Astrocyte (in vitro differentiated cells and primary cell): ENCODE measurements around the gene POLR2I. TPM values are rescaled to one million over a fixed set of nuclear protein-coding genes. Genes with fewer than 3 reads are reported as not detected.

ENCODE experiments used
- DNase-seq: peaks from one replicate; pipeline ENCODE4 v3.0.0-alpha.2; 2010; ENCODE audit warnings: low read depth
- FAIRE-seq: peaks from 2 replicates; lab custom pipeline; 2011; peaks lifted over from hg19 to GRCh38; lab: Jason Lieb, UNC
- H2AFZ ChIP-seq: 2 replicates; pipeline ENCODE4 v1.6.0; 2012; ENCODE audit warnings: low read depth, low read length, inconsistent platforms
- H3K27ac ChIP-seq: 2 replicates; pipeline ENCODE4 v1.5.1; 2011; ENCODE audit warnings: low read depth, low read length, inconsistent platforms
- H3K27me3 ChIP-seq: 2 replicates; pipeline ENCODE4 v1.6.0; 2011; ENCODE audit warnings: low read length, inconsistent platforms; ENCODE audit not compliant: insufficient read depth
- H3K36me3 ChIP-seq: 2 replicates; pipeline ENCODE4 v1.5.1; 2011; ENCODE audit warnings: low read length, inconsistent platforms; ENCODE audit not compliant: insufficient read depth
- H3K4me1 ChIP-seq: 2 replicates; pipeline ENCODE4 v1.5.1; 2011; ENCODE audit warnings: low read length, inconsistent platforms; ENCODE audit not compliant: insufficient read depth
- H3K4me2 ChIP-seq: 2 replicates; pipeline ENCODE4 v1.6.0; 2012; ENCODE audit warnings: low read length, inconsistent platforms
- H3K4me3 ChIP-seq: 2 replicates; pipeline ENCODE4 v1.5.1; 2011; ENCODE audit warnings: low read depth, mild to moderate bottlenecking, low read length, inconsistent platforms; ENCODE audit not compliant: insufficient read depth
- H3K79me2 ChIP-seq: 2 replicates; pipeline ENCODE4 v1.6.0; 2012; ENCODE audit warnings: mild to moderate bottlenecking, low read length, inconsistent platforms; ENCODE audit not compliant: insufficient read depth
- H3K9ac ChIP-seq: 2 replicates; pipeline ENCODE4 v1.6.0; 2012; ENCODE audit warnings: mild to moderate bottlenecking, low read length, inconsistent platforms
- H3K9me3 ChIP-seq: 2 replicates; pipeline ENCODE4 v1.5.1; 2012; ENCODE audit warnings: low read depth, mild to moderate bottlenecking, low read length, inconsistent platforms; ENCODE audit not compliant: insufficient read depth
- H4K20me1 ChIP-seq: 2 replicates; pipeline ENCODE4 v1.6.0; 2012; ENCODE audit warnings: low read length, inconsistent platforms; ENCODE audit not compliant: insufficient read depth
- H3K27ac Mint-ChIP-seq: one replicate; pipeline ENCODE4 v1.8.0; 2021; ENCODE audit warnings: mild to moderate bottlenecking, mixed read lengths; ENCODE audit not compliant: unreplicated experiment
- H3K27me3 Mint-ChIP-seq: one replicate; pipeline ENCODE4 v1.8.0; 2021; ENCODE audit warnings: low read depth, mixed read lengths; ENCODE audit not compliant: unreplicated experiment
- H3K36me3 Mint-ChIP-seq: one replicate; pipeline ENCODE4 v1.8.0; 2021; ENCODE audit warnings: low read depth, mixed read lengths; ENCODE audit not compliant: unreplicated experiment
- H3K4me1 Mint-ChIP-seq: one replicate; pipeline ENCODE4 v1.8.0; 2021; ENCODE audit warnings: low read depth, mixed read lengths; ENCODE audit not compliant: unreplicated experiment
- H3K4me3 Mint-ChIP-seq: one replicate; pipeline ENCODE4 v1.8.0; 2021; ENCODE audit warnings: mild to moderate bottlenecking, moderate library complexity, mixed read lengths; ENCODE audit not compliant: unreplicated experiment
- H3K9me3 Mint-ChIP-seq: one replicate; pipeline ENCODE4 v1.8.0; 2021; ENCODE audit warnings: mild to moderate bottlenecking, mixed read lengths; ENCODE audit not compliant: unreplicated experiment
- EZH2 ChIP-seq: IDR thresholded peaks from 2 replicates; pipeline ENCODE4 v1.6.1; 2012; ENCODE audit warnings: mild to moderate bottlenecking, low read length, inconsistent platforms; ENCODE audit not compliant: insufficient read depth
- total RNA-seq: library from RNA; stranded (reverse); gene quantifications from 2 replicates; pipeline ENCODE4 v1.2.1, GENCODE V29; 2021
- TF ChIP-seq, protein P1 (sequence below): IDR thresholded peaks from 2 replicates; pipeline ENCODE4 v1.5.1; 2011; ENCODE audit warnings: low read depth, mild to moderate bottlenecking, inconsistent platforms, low read length, moderate library complexity; ENCODE audit not compliant: insufficient read depth

Gene POLR2I
- total RNA-seq, 1 donor from 2014 or later: 65.1 TPM

DNA sequence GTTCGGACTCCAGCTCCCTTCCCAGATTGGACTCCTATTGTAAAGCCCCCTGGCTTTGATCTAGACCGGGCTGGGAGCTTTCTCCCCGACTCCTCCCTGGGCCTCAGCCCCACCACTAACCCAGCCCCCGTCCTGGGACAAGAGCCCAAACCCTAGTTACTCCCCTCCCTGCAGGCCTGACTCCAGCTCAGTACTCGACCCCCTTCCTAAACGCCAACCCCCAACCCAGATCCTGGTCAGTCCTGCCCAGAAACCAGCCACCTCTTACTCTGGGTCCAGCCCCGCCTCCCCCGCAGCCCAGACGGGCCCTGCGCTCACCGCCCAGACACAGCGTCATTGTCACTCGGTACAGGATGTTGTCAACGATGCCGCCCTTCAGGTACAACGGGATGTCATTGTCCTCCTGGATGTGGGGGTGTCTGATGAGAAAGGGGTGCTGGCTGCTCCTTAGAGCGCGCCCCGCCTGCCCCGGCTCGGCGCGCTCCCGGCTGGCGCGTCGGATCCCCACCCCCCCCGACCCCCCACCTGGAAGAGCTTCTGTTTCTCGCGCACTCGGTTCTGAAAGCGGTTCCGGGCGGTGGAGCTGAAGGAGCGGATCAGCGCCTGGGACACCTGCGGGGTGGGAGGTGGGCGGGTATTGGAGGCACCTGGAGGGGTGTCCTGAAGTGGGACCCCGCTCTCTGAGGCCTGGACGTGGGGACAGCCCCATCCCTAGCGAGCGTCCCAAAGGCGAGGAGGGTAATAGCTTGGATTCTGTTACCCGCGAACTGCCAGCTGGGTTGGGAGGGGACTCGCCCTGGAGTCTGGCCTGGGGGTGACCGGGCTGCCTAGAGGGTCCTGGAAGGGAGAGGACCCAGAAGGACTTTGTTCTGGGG lies 36.7 kb upstream of the POLR2I start:
- peak overlapping the region; percentile 31 for H3K9ac ChIP-seq
- Mint-ChIP-seq H3K27ac (no peak overlapping the region), H3K4me1 (peaks cover 10% of the 10 kb centered on the region), H3K4me3 (no peak overlapping the region), H3K9me3 (no peaks in the 10 kb centered on the region), H3K27me3 (no peaks in the 10 kb centered on the region), H3K36me3 (peaks cover 28% of the 10 kb centered on the region)
- FAIRE-seq: no peak
- H3K4me1 ChIP-seq: no peaks in the 10 kb centered on the region
- H3K4me3 ChIP-seq: peak overlapping the region; percentile 10
- H3K4me2 ChIP-seq: peak overlapping the region; percentile 52
- no peak overlapping the region for H3K27ac ChIP-seq
- no peak overlapping the region for H2AFZ ChIP-seq
- H3K79me2 ChIP-seq: peaks cover 6% of the 10 kb centered on the region
- DNase-seq: no peak
- peaks cover 47% of the 10 kb centered on the region for H4K20me1 ChIP-seq
- TF ChIP-seq, protein P1, sequence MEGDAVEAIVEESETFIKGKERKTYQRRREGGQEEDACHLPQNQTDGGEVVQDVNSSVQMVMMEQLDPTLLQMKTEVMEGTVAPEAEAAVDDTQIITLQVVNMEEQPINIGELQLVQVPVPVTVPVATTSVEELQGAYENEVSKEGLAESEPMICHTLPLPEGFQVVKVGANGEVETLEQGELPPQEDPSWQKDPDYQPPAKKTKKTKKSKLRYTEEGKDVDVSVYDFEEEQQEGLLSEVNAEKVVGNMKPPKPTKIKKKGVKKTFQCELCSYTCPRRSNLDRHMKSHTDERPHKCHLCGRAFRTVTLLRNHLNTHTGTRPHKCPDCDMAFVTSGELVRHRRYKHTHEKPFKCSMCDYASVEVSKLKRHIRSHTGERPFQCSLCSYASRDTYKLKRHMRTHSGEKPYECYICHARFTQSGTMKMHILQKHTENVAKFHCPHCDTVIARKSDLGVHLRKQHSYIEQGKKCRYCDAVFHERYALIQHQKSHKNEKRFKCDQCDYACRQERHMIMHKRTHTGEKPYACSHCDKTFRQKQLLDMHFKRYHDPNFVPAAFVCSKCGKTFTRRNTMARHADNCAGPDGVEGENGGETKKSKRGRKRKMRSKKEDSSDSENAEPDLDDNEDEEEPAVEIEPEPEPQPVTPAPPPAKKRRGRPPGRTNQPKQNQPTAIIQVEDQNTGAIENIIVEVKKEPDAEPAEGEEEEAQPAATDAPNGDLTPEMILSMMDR: no peak
- TF ChIP-seq EZH2: no peak
- no peaks in the 10 kb centered on the region for H3K27me3 ChIP-seq
- H3K9me3 ChIP-seq: no peaks in the 10 kb centered on the region
- H3K36me3 ChIP-seq: peaks cover 21% of the 10 kb centered on the region

DNA sequence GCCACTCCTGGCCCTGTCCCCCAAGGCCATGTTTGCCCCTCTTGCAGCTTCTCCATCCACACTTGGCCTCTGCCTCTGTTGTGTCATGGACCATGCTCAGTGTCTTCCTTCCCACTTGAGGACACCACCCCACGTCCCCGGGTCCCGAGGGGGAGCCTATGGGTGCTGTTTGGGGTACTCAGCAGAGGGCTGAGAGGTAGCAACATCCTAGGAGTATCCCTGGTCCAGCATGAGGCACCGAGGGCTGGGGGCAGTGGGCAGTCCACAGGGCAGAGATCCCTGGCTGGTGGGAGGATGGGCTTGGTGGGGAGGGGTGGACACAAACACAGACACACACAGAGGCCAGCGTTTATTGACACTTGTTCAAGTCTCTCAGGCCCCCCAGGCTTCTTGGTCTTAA lies 35.9 kb upstream of the POLR2I start:
- Histone ChIP-seq H3K9me3 (no peaks in the 10 kb centered on the region), H3K9ac (no peak overlapping the region), H3K79me2 (peaks cover 14% of the 10 kb centered on the region), H4K20me1 (peaks cover 55% of the 10 kb centered on the region), H3K4me1 (no peaks in the 10 kb centered on the region), H3K36me3 (peaks cover 29% of the 10 kb centered on the region), H3K27me3 (no peaks in the 10 kb centered on the region), H3K4me3 (no peak overlapping the region), H3K4me2 (no peak overlapping the region), H2AFZ (no peak overlapping the region), H3K27ac (no peak overlapping the region)
- H3K27ac Mint-ChIP-seq: no peak overlapping the region
- peaks cover 3% of the 10 kb centered on the region for H3K4me1 Mint-ChIP-seq
- no peak overlapping the region for H3K4me3 Mint-ChIP-seq
- no peaks in the 10 kb centered on the region for H3K27me3 Mint-ChIP-seq
- DNase-seq (no peak), FAIRE-seq (no peak)
- H3K9me3 Mint-ChIP-seq: no peaks in the 10 kb centered on the region
- H3K36me3 Mint-ChIP-seq: peaks cover 36% of the 10 kb centered on the region
- TF ChIP-seq, protein P1: no peak
- TF ChIP-seq EZH2: no peak
